K562 (cell line): Measurements from ENCODE around the gene FOXP4. TPM values are rescaled to one million over a fixed set of nuclear protein-coding genes. Genes with fewer than 3 reads are reported as not detected.

Source experiments
- ATAC-seq: fragments of 200-7000 bp; cut with Tn5 transposase; 3 replicates; pipeline ENCODE4 v1.9.1; 2020; ENCODE audit warnings: moderate library complexity
- BruUV-seq: library from RNA; stranded (reverse); fragments of 400-500 nt; replicated peaks from 2 replicates; lab custom pipeline; 2021; lab: Mats Ljungman, UMichigan
- CTCF ChIA-PET: fragments of 300-600 bp; formaldehyde crosslinking; extraction: SDS; loops from one replicate; lab custom pipeline; 2021; ENCODE audit warnings: low intra/inter-chr PET ratio; lab: Yijun Ruan, JAX
- POLR2A ChIA-PET: fragments of 300-600, 350-650 bp; sonication (Branson Sonifier 250); formaldehyde crosslinking; extraction: SDS; loops from one replicate; lab custom pipeline; 2021; ENCODE audit warnings: antibody characterized with exemption, inconsistent platforms; lab: Yijun Ruan, JAX
- DNase-seq, 4 experiments: peaks; one replicate each; pipeline versions ENCODE4 v3.0.0 to v3.0.0-alpha.2; 2011 to 2018; ENCODE audit warnings: low spot score in 3 of 4, mixed read lengths in 3 of 4; ENCODE audit errors: extremely low read depth in 1 of 4
- FAIRE-seq: peaks from 2 replicates; lab custom pipeline; 2011; peaks lifted over from hg19 to GRCh38; lab: Jason Lieb, UNC
- H2AFZ ChIP-seq: 2 replicates; pipeline ENCODE4 v1.6.0; 2011; ENCODE audit warnings: low read depth, low read length, control low read depth, inconsistent platforms
- H3K27ac ChIP-seq: fragments of 200-600 bp; 3 replicates; pipeline ENCODE4 v1.8.0; 2011; ENCODE audit warnings: low read depth, mild to moderate bottlenecking, control low read depth, inconsistent platforms, low read length, moderate library complexity, mixed read lengths; ENCODE audit errors: extremely low read depth
- H3K27me3 ChIP-seq, 2 experiments: fragments of 300-600 bp in 1 of 2; 2 replicates in 1 of 2; 3 replicates in 1 of 2; pipeline versions ENCODE4 v1.6.0 to v1.8.0; 2011; ENCODE audit warnings: inconsistent platforms in 2 of 2, low read length in 2 of 2, mild to moderate bottlenecking in 1 of 2, mixed read lengths in 1 of 2, moderate library complexity in 1 of 2; ENCODE audit not compliant: control insufficient read depth in 2 of 2, insufficient read depth in 2 of 2
- H3K36me3 ChIP-seq: fragments of 300-600 bp; 3 replicates; pipeline ENCODE4 v1.8.0; 2011; ENCODE audit warnings: mild to moderate bottlenecking, low read length, inconsistent platforms; ENCODE audit not compliant: control insufficient read depth, insufficient read depth
- H3K4me1 ChIP-seq, 2 experiments: fragments of 200-600 bp in 1 of 2; replicated peaks in 1 of 2; 2 replicates in 1 of 2; 3 replicates in 1 of 2; pipeline versions ENCODE4 v1.5.1 to v1.8.0; 2011; ENCODE audit warnings: inconsistent platforms in 2 of 2, low read length in 2 of 2, mild to moderate bottlenecking in 1 of 2, mixed read lengths in 1 of 2, moderate library complexity in 1 of 2; ENCODE audit not compliant: control insufficient read depth in 2 of 2, insufficient read depth in 2 of 2
- H3K4me2 ChIP-seq: 2 replicates; pipeline ENCODE4 v1.6.1; 2011; ENCODE audit warnings: low read length, control low read depth, inconsistent platforms, mixed read lengths; ENCODE audit not compliant: insufficient read depth
- H3K4me3 ChIP-seq: fragments of 200-600 bp; sonication (generic), shearing (Covaris generic); 2 replicates; pipeline ENCODE4 v1.5.1; 2016; ENCODE audit warnings: control low read depth, inconsistent platforms
- H3K79me2 ChIP-seq: fragments of 200-600 bp; 3 replicates; pipeline ENCODE4 v1.8.0; 2011; ENCODE audit warnings: low read length, inconsistent platforms; ENCODE audit not compliant: control insufficient read depth, insufficient read depth
- H3K9ac ChIP-seq, 2 experiments: 2 replicates each; pipeline versions ENCODE4 v1.6.0 to v1.6.1; 2011; ENCODE audit warnings: low read depth in 2 of 2, low read length in 2 of 2, control low read depth in 1 of 2, inconsistent platforms in 1 of 2, mild to moderate bottlenecking in 1 of 2, mixed read lengths in 1 of 2; ENCODE audit not compliant: insufficient read depth in 1 of 2
- H3K9me1 ChIP-seq: one replicate; pipeline ENCODE4 v1.6.0; 2011; ENCODE audit warnings: inconsistent platforms, mild to moderate bottlenecking, low read length, moderate library complexity; ENCODE audit not compliant: control insufficient read depth, insufficient read depth
- H3K9me3 ChIP-seq: replicated peaks from 2 replicates; pipeline ENCODE4 v1.5.1; 2011; ENCODE audit warnings: low read depth, low read length, inconsistent platforms; ENCODE audit not compliant: control insufficient read depth, insufficient read depth
- H4K20me1 ChIP-seq: replicated peaks from 2 replicates; pipeline ENCODE4 v1.6.1; 2011; ENCODE audit warnings: low read length, inconsistent platforms, mixed read lengths; ENCODE audit not compliant: control insufficient read depth, insufficient read depth
- ARID3B ChIP-seq: fragments of 250-450 bp; sonication (Bioruptor Pico); IDR thresholded peaks from 2 replicates; pipeline ENCODE4 v1.4.0; 2020; ENCODE audit warnings: borderline replicate concordance
- BHLHE40 ChIP-seq: IDR thresholded peaks from 2 replicates; pipeline ENCODE4 v1.6.1; 2011; ENCODE audit warnings: low read length, improper control_type of control experiment
- CTCF ChIP-seq, 3 experiments: IDR thresholded peaks in 2 of 3; conservative IDR thresholded peaks in 1 of 3; 2 replicates each; pipeline ENCODE4 v1.5.1; 2011 to 2012; ENCODE audit warnings: low read length in 3 of 3, mild to moderate bottlenecking in 3 of 3, control low read depth in 2 of 3, improper control_type of control experiment in 1 of 3, inconsistent platforms in 1 of 3, low read depth in 1 of 3, mixed read lengths in 1 of 3, moderate library complexity in 1 of 3; ENCODE audit not compliant: insufficient read depth in 2 of 3
- ETV5 ChIP-seq: sonication (generic); formaldehyde crosslinking; IDR thresholded peaks from 2 replicates; pipeline ENCODE4 v1.4.0; 2020; ENCODE audit warnings: low read depth, mild to moderate bottlenecking, missing genetic modification reagents
- HDAC8 ChIP-seq: fragments of 450-650 bp; IDR thresholded peaks from 2 replicates; pipeline ENCODE4 v1.6.1; 2016; ENCODE audit warnings: mild to moderate bottlenecking, missing genetic modification characterization, moderate library complexity, missing compliant biosample characterization
- MXD1 ChIP-seq: fragments of 250-450 bp; sonication (Bioruptor Pico); IDR thresholded peaks from 2 replicates; pipeline ENCODE4 v1.8.0; 2021; ENCODE audit warnings: borderline replicate concordance, mild to moderate bottlenecking, moderate library complexity; ENCODE audit not compliant: poor library complexity, severe bottlenecking
- NCOR1 ChIP-seq: fragments of 450-650 bp; IDR thresholded peaks from 2 replicates; pipeline ENCODE4 v1.6.1; 2016; ENCODE audit warnings: mild to moderate bottlenecking, moderate library complexity
- NEUROD1 ChIP-seq: fragments of 150-350 bp; IDR thresholded peaks from 2 replicates; pipeline ENCODE4 v1.6.1; 2014; ENCODE audit warnings: borderline replicate concordance, low read length, low read depth; ENCODE audit not compliant: partially characterized antibody
- POLR2AphosphoS2 ChIP-seq: IDR thresholded peaks from 2 replicates; pipeline ENCODE4 v1.6.1; 2012; ENCODE audit warnings: low read length, improper control_type of control experiment
- RERE ChIP-seq: sonication (generic); formaldehyde crosslinking; IDR thresholded peaks from 2 replicates; pipeline ENCODE4 v1.8.0; 2023; ENCODE audit warnings: missing genetic modification reagents, mild to moderate bottlenecking, borderline replicate concordance
- SAFB ChIP-seq: fragments of 200-400 bp; formaldehyde crosslinking; IDR thresholded peaks from 2 replicates; pipeline ENCODE4 v1.6.1; 2017; ENCODE audit warnings: low read depth, low read length, borderline replicate concordance
- ZNF133 ChIP-seq: fragments of 250-450 bp; sonication (Bioruptor Pico); IDR thresholded peaks from 2 replicates; pipeline ENCODE4 v1.4.0; 2020; ENCODE audit warnings: mild to moderate bottlenecking
- ZNF551 ChIP-seq: fragments of 250-450 bp; sonication (Bioruptor Pico); IDR thresholded peaks from 2 replicates; pipeline ENCODE4 v1.5.0; 2021; ENCODE audit warnings: mild to moderate bottlenecking, moderate library complexity
- WGBS: fragments of 100-300 bp; shearing (Covaris generic); methylation state at CpG from one replicate; pipeline ENCODE4 v1.1.6; 2016; ENCODE audit warnings: low coverage, mixed read lengths; ENCODE audit not compliant: insufficient coverage; ENCODE audit errors: missing lambda C conversion rate; 5-methylcytosine and 5-hydroxymethylcytosine counted together
- in situ Hi-C: fragments of 300-500 bp; cut with MboI; formaldehyde crosslinking; loops from 4 replicates; pipeline ENCODE4 v1.15.0; 2018; ENCODE audit warnings: inconsistent platforms, mixed read lengths
- intact Hi-C: fragments of 100-400 bp; cut with micrococcal nuclease; formaldehyde crosslinking; loops from 2 replicates; pipeline ENCODE4 v1.14.2; 2022
- polyA plus RNA-seq, 8 experiments: library from polyadenylated mRNA; depleted of rRNA in 4 of 8; stranded (reverse) in 5 of 8; unstranded in 3 of 8; fragments of >200 nt; fragmentation: Nextera tagmentation in 2 of 8; fragmentation: Illumina TruSeq in 1 of 8; extraction: Ambion mirVana in 2 of 8; extraction: Trizol in 1 of 8; gene quantifications; 2 replicates each; pipeline versions ENCODE4 v1.2.1 to v1.2.3, GENCODE V29; 2011 to 2014; ENCODE audit warnings: inconsistent platforms in 1 of 8, missing spikeins in 1 of 8
- total RNA-seq, 7 experiments: library from RNA; depleted of rRNA in 6 of 7; stranded (reverse); fragments of >200 nt in 6 of 7; fragmentation: Illumina TruSeq in 2 of 7; extraction: Trizol in 2 of 7; gene quantifications; 2 replicates each; pipeline versions ENCODE4 v1.2.1 to v1.2.3, GENCODE V29; 2011 to 2021; ENCODE audit warnings: low replicate concordance in 1 of 7

The FOXP4 gene
- total and polyA plus RNA-seq, 9 of the 15 experiments (the other 6 are each of a cell fraction or from before 2014, with no cell fraction given): 0.11 to 29.4 (median 2.3) TPM

GRCh38 chr6:41580690-41581089 is 34.5 kb downstream of the FOXP4 start:
- BruUV-seq: no TSS peak
- DNase-seq: no peak
- Histone ChIP-seq H4K20me1 (0 out of 2 replicates have a peak, but pooled peaks cover under 1% of the 10 kb centered on the region), H3K9me3 (no peaks in the 10 kb centered on the region), H3K9ac (no peak overlapping the region), H3K36me3 (peaks cover 14% of the 10 kb centered on the region; the same call in 2 of the 3 replicates), H2AFZ (no peak overlapping the region), H3K4me1 (peaks cover 23 to 27% of the 10 kb centered on the region in 2 experiments), H3K79me2 (no peaks in the 10 kb centered on the region), H3K4me2 (no peak overlapping the region), H3K4me3 (no peak overlapping the region), H3K9me1 (no peaks in the 10 kb centered on the region), H3K27ac (no peak overlapping the region), H3K27me3 (no peaks in the 10 kb centered on the region)
- CTCF ChIA-PET: no interaction called here
- POLR2A ChIA-PET: interaction anchor here (0.6 to 1.0 kb wide), 4 partner anchors 15 to 119 kb away, joined by 3 to 5 read pairs (median 4); no protein-coding TSS in a partner anchor
- 73% methylated on average over 7 of the region's 7 CpGs for WGBS
- intact Hi-C loops: no loop called here
- no peak for FAIRE-seq
- ATAC-seq: no peak
- in situ Hi-C loops: no loop called here
- no peak for TF ChIP-seq BHLHE40
- TF ChIP-seq NEUROD1: no peak
- TF ChIP-seq SAFB: no peak
- no peak for TF ChIP-seq RERE (CRISPR knock-in tag)
- TF ChIP-seq NCOR1: no peak
- TF ChIP-seq MXD1: no peak
- TF ChIP-seq ZNF133 (CRISPR knock-in tag): no peak
- TF ChIP-seq POLR2AphosphoS2: no peak
- TF ChIP-seq ARID3B: no peak
- TF ChIP-seq CTCF (IDR thresholded peaks at IDR 0.05 in 2 of 3, conservative IDR thresholded peaks at IDR 0.05 in 1 of 3; ENCODE audit: insufficient read depth in 2 of 3, low read depth in 1 of 3, low read length in 3 of 3): no peak
- TF ChIP-seq HDAC8 (tag): no peak
- TF ChIP-seq ETV5 (CRISPR knock-in tag): no peak
- no peak for TF ChIP-seq ZNF551 (CRISPR knock-in tag)
